GM21367 (cell line): ENCODE results near the gene FAR1.
"Not testable (repeated sequence)": the region's sequence is repeated elsewhere in the genome, so short reads cannot be mapped to it uniquely, and the experiment has no call there.

ENCODE experiments used
- ATAC-seq: cut with Tn5 transposase; IDR thresholded peaks from one replicate; pipeline ENCODE4 v1.9.1; 2021; ENCODE audit not compliant: unreplicated experiment

FAR1 gene

DNA sequence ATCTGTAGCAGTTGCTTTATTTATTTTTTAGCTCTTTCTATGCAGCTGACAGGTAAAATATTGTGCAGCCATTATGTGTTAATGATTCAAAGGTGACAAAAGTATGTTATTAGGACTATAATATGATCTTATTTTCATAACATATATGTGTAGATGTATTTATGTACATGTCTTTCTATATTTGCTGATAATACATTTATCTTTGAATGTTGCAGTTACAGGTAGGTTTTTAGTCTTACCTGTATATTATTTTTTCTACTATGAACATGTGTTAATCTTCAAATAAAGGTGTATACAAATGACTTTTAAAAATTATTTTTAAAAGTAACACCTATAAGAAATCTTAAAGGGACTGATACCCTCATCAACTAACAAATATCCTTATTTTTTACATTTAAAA lies 33.6 kb downstream of the FAR1 start:
- ATAC-seq, result no peak

DNA sequence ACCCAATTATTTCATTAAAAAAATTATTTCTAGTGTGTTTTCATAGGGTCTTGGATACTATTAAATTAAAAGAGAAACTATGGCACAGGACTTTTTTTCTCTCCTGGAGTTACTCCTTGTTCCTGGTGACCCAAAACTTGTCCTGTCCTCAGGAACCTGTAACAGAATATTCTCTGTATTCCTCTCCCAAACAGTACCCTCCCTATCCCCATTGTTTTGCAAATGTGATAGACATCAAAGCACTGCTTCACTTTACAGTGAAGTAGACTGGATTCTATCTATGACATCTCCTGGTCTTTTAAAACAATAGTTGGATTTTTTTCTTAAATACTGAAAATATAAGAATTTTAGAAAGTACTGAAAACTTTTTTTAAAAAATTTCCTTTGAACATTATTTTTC lies 37.2 kb downstream of the FAR1 start:
- ATAC-seq, result no peak

DNA sequence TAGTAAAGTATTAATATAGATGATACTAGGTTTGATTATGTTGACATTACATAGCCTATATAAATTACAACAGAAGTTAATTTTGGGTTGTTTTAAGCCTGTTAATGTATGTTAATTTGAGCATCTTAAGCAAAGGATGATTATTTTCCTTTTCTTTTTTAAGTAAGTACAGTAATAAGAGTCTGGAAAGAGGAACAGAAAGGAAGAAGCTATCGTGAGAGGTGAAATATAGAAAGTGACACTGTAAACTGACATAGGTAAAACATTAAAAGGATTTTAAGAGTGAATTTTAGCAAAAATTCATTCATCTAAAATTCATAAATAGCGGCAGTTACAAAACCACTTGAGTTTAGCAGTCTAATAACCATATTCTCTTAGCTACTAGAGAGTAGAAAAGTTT lies 45.5 kb downstream of the FAR1 start:
- no peak for ATAC-seq

DNA sequence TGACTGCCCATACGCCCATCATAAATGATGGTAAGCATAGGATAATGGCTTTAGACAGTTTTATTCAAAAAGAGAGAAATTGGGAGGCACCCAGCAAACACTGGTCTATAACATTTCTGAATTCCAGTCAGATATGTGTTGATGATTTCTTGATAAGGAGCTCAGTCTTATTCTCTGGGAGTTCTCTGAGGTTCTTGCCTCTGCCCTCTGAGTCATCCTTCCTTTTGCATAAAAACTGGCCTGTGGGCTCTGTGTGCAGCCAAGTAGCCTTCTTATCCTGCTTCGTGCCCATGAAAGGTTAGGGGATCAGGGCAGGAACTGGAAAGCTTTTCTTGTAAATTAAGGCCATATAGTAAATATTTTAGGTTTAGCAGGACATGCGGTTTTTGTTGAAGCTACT lies 48.9 kb downstream of the FAR1 start:
- ATAC-seq, result no peak

DNA sequence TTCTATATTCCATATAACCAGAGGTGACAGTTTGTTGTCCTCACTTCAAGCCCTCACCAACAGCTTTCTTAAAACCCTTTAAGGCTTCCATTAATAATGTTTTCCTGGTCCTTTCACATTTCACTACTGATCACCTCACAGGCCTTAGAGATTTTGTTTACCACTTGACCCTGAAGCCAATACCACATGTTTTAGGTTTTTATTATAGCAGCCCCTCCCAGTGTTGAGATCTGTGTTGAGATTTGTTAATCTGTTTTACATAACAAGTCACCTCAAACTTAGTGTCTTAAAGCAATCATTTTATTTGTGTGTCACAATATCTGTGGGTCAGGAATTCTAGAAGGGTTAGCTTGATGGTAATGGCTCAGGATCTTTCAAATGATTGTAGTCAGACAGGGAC lies 49.9 kb downstream of the FAR1 start:
- no peak for ATAC-seq

DNA sequence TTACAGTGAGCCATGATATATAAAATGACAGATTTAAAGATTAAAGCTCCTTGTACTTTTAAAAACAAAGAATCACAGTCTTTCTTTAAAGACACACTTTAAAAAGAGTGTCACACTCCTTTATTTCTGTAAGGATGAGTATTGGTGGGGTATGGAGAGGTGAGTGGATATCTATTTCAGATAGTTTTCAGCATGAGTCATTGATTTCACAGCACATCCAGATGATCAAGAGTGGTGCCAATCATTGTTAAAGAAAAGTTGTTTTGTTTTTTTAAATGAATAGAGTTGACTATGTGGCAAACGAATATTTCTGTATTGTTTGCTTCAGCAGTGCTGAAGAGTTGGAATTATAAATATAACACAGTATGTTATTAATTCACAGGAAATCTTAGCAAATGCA lies 52.5 kb downstream of the FAR1 start:
- no peak for ATAC-seq

DNA sequence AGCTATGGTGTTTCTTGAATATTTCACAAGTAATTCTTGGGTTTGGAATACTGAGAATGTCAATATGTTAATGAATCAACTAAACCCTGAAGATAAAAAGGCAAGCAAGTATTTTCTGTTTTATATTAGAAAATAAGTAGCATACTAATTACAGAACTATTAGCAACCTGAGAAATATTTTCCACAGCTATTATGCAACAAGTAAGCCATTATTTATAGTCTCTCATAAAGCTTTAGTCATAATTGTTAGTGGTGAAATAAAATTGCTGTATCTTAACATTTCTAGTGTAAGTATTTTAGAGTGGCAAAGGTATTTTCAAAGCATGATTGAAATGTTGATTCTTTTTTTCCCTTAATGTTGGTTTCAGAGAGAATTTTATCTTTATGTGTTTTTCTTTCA lies 53.3 kb downstream of the FAR1 start:
- no peak for ATAC-seq

DNA sequence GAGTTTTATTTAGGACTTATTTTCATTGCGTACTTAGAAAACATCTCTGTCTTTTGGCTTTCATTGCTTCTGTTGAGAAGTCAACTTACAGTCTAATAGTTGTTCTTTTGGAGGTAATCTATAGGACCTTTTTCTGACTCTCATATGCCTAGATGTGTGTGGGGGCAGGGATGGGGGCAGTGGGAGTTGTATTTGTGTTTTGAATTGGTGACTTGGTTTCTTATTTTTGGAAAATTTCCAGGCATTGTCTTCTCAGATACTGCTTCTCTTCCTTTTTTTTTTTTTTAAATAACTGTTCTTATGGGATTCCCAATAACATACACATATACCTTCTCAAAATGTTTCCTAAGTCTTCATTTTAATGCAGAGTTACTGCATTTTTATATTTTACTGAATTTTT lies 58.0 kb downstream of the FAR1 start:
- ATAC-seq, result no peak

DNA sequence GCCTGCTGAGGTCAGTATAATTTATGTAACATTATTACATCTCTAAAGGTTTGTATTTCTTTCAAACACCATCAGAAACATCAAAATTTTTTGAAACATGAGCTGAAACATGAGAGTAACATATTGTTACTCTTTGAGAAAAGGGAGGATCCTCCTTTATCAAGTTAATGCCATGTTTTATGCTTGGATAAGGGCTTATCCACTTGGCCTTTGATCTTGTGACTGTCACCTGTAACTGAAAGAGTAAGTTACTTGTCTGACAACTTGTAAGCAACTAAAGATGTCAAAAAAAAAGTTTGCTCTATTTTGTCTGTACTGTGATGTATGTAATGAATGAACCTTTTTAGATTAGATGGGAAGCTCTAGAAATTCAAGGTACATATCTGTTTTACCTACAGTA lies 59.6 kb downstream of the FAR1 start:
- no peak for ATAC-seq

DNA sequence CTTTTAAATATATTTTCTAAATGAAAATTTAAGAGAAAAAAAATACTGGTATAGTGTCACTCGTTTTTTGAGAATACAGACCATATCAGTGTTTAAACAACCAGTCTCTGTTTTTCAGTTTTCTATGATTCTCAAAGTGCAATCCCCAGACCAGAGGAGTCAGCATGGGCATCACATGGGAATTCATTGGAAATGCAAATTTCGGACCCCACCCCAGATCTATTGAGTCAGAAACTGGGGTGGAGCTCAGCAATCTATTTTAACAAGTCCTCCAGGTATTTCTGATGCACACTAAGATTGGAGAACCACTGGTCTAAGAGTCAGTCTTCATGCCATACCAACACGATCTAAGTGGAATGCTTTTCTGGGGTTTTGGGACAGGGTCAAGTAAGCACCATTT lies 66.1 kb downstream of the FAR1 start:
- ATAC-seq, result no peak

DNA sequence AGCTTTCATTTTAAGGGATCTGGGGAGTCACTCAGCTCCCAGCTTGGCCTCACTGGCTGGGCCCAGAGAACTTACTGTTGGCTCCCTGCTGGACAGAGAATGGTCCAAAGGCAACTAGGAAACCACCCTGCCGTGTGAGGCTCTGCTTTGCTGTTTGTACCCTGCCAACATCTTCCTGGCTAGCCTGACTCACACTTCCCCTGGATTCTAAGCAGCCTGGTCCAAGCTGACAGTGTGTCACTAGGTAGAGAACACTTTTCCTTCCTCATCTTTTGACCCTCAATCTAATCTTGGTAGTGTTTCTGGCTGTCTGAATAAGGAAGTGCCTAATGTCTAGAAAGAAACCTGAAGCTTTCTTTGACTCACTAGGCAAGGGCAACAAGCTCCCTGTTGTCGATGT lies 76.7 kb downstream of the FAR1 start:
- ATAC-seq, result no peak

DNA sequence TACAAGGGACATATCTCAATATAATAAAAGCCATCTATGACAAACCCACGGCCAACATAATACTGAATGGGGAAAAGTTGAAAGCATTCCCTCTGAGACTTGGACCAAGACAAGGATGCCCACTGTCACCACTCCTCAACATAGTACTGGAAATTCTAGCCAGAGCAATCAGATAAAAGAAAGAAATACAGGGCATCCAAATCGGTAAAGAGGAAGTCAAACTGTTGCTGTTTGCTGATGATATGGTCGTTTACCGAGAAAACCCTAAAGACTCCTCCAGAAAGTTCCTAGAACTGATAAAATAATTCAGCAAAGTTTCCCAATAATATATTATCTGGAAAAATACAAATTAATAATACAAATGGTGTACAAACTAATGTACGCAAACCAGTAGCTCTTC lies 84.8 kb downstream of the FAR1 start:
- ATAC-seq, result not testable (repeated sequence)

DNA sequence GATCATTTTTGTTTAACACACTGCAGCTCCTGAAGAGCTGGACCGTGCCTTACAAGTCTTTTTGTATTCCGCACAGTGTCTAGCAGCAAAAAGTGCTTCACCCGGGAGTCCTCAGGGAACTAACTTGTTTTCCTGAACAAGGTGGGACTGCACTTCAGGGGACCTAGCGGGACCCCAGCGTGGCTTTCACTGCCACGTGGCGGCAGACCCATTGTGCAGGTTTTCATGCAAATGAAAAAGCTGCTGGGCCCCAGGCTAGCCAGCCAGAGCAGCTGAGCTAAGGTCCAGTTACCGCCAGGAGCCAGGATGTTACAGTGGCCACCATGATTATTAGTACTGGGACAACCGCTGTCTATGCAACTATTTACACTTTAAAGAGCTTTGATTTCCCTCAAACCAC lies 90.6 kb downstream of the FAR1 start:
- ATAC-seq, result no peak

DNA sequence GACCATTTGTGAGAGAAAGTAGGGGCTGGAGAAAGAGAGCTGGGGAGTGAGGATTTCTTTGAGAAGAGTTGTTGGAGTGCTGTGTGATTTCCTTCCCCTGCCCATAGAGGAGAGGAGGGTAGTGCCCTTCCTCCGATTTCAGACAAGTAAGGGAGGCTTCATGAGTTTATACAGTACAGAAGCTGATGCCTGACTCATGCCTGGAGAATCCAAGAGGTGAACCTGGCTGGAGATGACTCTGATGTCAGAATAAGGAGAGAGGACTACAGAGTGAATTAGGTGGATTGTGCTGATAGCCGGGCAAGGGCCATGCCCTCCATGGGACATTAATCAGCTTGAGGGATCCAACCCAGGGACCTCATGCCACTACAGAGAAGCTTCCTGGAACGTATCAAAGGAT lies 91.6 kb downstream of the FAR1 start:
- no peak for ATAC-seq

DNA sequence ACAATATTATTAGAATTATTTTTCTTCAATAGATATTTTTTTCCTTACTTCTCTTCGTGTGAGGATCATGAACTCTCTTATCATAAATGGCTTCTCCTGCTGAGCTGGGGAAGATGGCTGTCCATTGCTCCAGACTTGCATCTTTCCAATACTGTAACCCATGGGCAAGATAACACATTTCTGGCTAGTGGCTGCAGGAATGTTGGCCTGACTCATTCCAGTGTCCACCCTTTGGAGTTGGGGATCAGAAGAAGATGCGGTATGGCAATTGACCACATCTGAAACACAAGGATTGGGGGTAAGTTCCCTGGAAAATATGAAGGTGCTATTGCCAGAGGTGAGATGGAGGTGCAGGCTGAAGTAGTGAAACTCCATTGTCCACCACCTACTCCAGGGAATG lies 92.8 kb downstream of the FAR1 start:
- no peak for ATAC-seq

DNA sequence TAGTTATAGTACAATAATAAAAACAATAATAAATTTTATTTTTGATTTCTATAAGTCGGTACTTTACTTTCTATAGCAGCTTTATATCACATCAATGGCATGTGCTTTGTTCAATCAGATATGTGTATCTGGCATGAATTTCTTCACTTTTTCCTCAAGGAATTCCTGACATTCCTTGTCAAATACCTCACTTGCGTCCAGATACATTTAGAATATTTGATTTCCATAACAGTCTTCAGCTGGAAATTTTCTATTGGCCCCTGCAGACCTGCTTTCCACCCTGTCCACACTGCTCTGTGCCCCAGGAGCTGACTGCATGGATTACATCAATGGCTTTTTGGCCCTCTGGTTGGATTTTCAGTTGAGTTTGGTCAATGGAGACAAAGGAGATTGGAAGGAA lies 93.2 kb downstream of the FAR1 start:
- ATAC-seq, result no peak

DNA sequence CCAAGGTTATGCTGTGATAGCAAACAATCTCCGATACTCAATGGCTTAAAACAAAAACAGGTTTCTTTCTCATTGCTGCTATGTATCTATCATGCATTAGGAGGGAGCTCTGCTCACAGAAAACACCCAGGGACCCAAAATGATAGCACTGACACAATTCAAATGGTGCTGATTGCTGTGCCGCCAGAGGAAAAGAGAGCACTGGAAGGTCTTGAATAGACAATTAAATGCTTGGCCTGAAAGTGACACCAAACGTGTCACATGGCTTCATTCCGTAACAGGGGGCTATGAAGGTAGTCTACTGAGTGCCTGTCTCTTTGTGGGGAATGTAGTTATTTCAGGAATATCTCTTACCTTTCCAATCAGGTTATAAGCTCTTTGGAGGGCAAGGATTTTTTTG lies 94.2 kb downstream of the FAR1 start:
- ATAC-seq, result no peak

DNA sequence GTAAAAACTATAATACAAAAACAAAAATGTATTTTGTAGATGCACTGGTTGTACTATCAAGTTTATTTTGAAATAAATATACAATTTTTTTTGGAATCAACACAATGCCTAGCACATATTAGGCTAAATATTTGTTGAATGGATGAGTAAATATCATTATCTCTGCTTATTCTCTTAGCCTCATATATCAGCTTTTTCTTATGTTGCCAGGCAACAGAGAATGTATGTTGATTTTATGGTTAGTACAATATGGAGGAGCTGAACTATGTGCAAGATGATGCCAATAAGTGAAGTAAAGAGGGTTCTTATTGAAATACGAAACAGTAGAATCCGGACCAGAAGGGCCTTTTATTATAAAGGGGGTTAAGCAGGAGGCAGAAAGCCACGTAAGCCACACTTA lies 94.9 kb downstream of the FAR1 start:
- ATAC-seq, result no peak

DNA sequence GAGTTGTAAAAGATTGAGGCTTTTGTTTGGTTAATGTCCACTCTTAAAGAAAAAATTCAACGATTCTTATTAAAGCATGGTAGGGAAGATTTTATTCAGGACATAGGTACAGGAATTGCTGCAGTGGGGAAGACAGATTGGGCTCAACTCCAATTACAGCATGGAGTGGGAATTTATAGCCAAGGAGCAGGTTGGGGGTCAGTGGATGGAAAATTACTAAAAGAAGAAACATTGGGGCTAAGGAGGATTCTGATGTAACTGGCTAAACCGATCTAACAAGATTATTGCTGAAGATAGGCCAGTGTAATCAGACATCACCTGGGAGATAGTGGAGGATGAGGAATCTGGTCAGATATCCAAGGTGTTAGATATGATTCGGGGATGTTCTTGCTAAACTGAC lies 97.4 kb downstream of the FAR1 start:
- no peak for ATAC-seq

DNA sequence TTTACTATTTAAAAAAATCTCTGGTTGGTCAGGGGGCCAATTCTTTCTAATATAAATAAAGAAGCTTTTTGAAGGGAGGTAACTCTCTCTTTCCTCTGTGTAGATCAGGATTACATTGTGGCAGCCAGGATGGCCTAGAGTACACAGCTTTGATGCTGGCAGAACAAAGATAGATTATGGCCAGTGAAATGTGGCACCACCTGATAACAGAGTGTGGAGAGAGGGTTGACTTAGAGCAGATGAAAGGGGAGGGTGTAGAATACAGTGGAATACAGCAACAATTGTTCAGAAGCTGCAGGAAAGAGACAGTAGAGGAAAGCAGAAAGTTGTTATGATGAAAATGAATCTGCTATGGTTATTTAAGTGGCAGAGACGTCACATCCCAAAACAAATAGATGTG lies 99.0 kb downstream of the FAR1 start:
- no peak for ATAC-seq

DNA sequence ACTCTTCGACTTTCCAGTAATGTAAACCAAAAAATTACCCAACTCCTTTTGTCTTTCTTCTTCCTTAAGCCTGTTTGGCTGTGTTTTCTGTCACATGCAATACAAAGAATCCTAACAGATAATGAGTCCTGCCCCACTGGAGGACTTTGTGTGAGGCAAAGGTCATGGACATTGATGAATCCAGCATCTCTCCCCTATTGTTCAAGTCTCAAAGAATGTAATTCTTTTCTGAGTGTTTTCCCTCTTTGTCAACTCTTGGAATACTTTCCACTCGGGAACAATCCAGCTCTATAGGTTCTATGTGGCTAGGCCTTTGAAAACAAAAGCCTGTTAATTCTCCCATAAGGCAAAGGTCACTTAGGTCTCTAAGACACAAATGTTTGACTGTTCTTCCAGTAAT lies 100.7 kb downstream of the FAR1 start:
- no peak for ATAC-seq

DNA sequence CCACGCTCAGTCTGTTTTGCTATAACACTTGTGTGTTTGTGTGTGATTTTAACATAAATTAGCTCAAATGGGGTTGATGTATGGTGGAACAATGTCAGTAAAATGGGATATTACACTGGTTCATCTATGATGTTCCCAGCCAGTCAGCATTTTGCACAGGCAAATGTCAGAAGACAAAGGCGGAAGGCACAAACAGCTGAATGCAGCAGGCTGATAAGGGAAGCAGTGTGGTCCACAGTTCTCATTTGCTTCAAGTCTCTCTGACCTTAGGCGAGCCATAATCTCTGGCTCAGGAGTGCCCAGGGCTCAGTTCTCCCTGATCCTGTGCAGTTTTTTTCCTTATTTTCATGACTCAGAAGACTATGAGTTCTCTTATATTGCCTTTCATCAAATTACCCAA lies 102.7 kb downstream of the FAR1 start:
- no peak for ATAC-seq

DNA sequence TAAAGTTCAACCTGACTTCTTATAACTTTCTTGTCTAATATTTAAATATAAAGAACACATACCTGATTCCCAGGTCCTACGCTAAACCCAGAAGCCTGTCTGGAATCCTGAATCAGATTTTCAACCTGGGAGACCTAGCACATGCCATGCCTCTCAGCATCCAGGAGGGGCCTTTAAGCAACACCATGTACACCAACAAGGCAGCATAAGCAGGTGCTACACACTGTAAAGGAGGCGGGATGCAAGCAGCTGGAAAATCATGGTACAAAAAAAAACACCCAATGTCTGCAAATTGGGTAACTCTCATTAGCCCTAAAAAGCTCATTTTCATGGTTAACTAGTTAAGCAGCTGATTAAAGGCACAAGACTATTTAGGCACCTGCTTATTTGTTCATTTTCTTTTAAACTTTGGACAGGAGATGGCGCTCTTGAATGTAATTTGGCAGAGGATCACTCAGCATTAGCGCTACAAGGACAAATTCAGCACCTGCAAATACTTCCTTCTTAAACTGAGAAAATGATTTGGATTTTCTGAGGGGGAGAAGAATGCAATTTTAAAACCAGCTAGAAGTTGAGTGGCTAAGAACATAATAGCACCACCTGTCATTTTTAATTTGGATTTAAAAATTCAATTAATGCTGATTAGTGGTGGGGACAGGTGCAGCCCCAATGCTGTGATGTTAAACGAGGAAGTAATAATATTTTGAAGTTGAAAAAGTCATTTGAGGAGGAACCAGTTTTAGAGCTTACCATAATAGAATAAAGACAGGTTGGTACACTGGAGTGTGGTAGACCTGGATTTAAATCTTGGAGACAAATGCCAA lies 104.0 kb downstream of the FAR1 start:
- ATAC-seq, result peak; percentile 78
